ENCODE measurements around the gene CFAP107.

GRCh38 chr1:12798911-12799310 is 52.9 kb downstream of the CFAP107 start:
- TF ChIP-seq EZH2 (IDR thresholded peaks at IDR 0.05; ENCODE audit: borderline replicate concordance, insufficient read depth, low read depth, low read length, poor library complexity, severe bottlenecking) (no peak), CTCF (IDR thresholded peaks at IDR 0.05) (no peak)

Measured in B cell (primary cell).